GM23248 (cell line): ENCODE data around the gene JARID2. TPM values are rescaled to one million over a fixed set of nuclear protein-coding genes. Genes with fewer than 3 reads are reported as not detected.
A peak's percentile ranks its signal among the peaks of the same experiment; 100 is the strongest.

Source experiments
- DNase-seq: peaks from one replicate; pipeline ENCODE4 v3.0.0-alpha.2; 2015
- H2AFZ ChIP-seq: fragments of 200-600 bp; sonication (generic); 2 replicates; pipeline ENCODE4 v1.6.1; 2016; ENCODE audit warnings: antibody characterized with exemption
- H3F3A ChIP-seq: fragments of 200-600 bp; sonication (generic); 2 replicates; pipeline ENCODE4 v1.6.1; 2016; ENCODE audit warnings: mild to moderate bottlenecking, antibody characterized with exemption, mixed run types; ENCODE audit not compliant: insufficient read depth
- H3K27ac ChIP-seq: fragments of 200-600 bp; sonication (generic); 2 replicates; pipeline ENCODE4 v1.5.1; 2016; ENCODE audit warnings: mild to moderate bottlenecking
- H3K27me3 ChIP-seq: fragments of 200-600 bp; sonication (generic); replicated peaks from 2 replicates; pipeline ENCODE4 v1.6.1; 2016; ENCODE audit warnings: mild to moderate bottlenecking; ENCODE audit not compliant: insufficient read depth
- H3K36me3 ChIP-seq: fragments of 200-600 bp; sonication (generic); 2 replicates; pipeline ENCODE4 v1.6.1; 2016; ENCODE audit warnings: low read depth, mild to moderate bottlenecking
- H3K4me1 ChIP-seq: fragments of 200-600 bp; sonication (generic); 2 replicates; pipeline ENCODE4 v1.6.1; 2016; ENCODE audit warnings: mild to moderate bottlenecking; ENCODE audit not compliant: insufficient read depth
- H3K4me2 ChIP-seq: fragments of 200-600 bp; sonication (generic); one replicate; pipeline ENCODE4 v1.6.1; 2016; ENCODE audit warnings: mild to moderate bottlenecking; ENCODE audit not compliant: unreplicated experiment
- H3K4me3 ChIP-seq: fragments of 200-600 bp; sonication (generic); 2 replicates; pipeline ENCODE4 v1.5.1; 2016; ENCODE audit warnings: mild to moderate bottlenecking
- H3K79me2 ChIP-seq: fragments of 200-600 bp; sonication (generic); 2 replicates; pipeline ENCODE4 v1.6.1; 2016; ENCODE audit warnings: mild to moderate bottlenecking; ENCODE audit not compliant: insufficient read depth
- H3K9ac ChIP-seq: fragments of 200-600 bp; sonication (generic); 2 replicates; pipeline ENCODE4 v1.6.1; 2016; ENCODE audit warnings: mild to moderate bottlenecking
- H3K9me2 ChIP-seq: fragments of 200-600 bp; sonication (generic); 2 replicates; pipeline ENCODE4 v1.6.1; 2016; ENCODE audit warnings: mixed run types, mild to moderate bottlenecking, moderate library complexity; ENCODE audit not compliant: insufficient read depth
- H3K9me3 ChIP-seq: fragments of 200-600 bp; sonication (generic); one replicate; pipeline ENCODE4 v1.6.1; 2017; ENCODE audit warnings: low read depth
- H4K20me1 ChIP-seq: fragments of 200-600 bp; sonication (generic); 2 replicates; pipeline ENCODE4 v1.6.0; 2016; ENCODE audit not compliant: insufficient read depth
- EZH2 ChIP-seq: fragments of 200-600 bp; sonication (generic); IDR thresholded peaks from 2 replicates; pipeline ENCODE4 v1.6.1; 2018; ENCODE audit warnings: antibody characterized with exemption, mild to moderate bottlenecking; ENCODE audit not compliant: insufficient read depth, poor library complexity, severe bottlenecking
- EZH2phosphoT487 ChIP-seq: fragments of 200-600 bp; sonication (generic); IDR thresholded peaks from 2 replicates; pipeline ENCODE4 v1.6.1; 2018; ENCODE audit warnings: antibody characterized with exemption, moderate library complexity, mild to moderate bottlenecking, low read depth; ENCODE audit not compliant: insufficient read depth
- WGBS, 2 experiments: methylation state at CpG; one replicate each; pipeline ENCODE4 v1.1.6; 2015 to 2017; ENCODE audit warnings: low lambda C conversion rate in 2 of 2, low coverage in 1 of 2; ENCODE audit errors: missing lambda C conversion rate in 2 of 2; 5-methylcytosine and 5-hydroxymethylcytosine counted together
- in situ Hi-C: fragments of 300-500 bp; cut with MboI; formaldehyde crosslinking; loops from 2 replicates; pipeline ENCODE4 v1.15.0; 2020
- polyA plus RNA-seq: library from polyadenylated mRNA; unstranded; fragments of >200 nt; fragmentation: Nextera tagmentation; extraction: Ambion mirVana; gene quantifications from 2 replicates; pipeline ENCODE4 v1.2.1, GENCODE V29; 2016
- total RNA-seq: library from RNA; depleted of rRNA; stranded (reverse); fragments of >200 nt; shearing (Covaris generic); gene quantifications from 2 replicates; pipeline ENCODE4 v1.2.3, GENCODE V29; 2014

Gene JARID2
- total and polyA plus RNA-seq, 2 experiments from 2014 or later = 3.9 to 9.3 TPM

GRCh38 chr6:15255909-15256395, 10.1 kb downstream of the JARID2 start:
- in situ Hi-C loops = no loop called here
- Histone ChIP-seq H3K27me3 (no peaks in the 10 kb centered on the region), H3K9ac (no peak overlapping the region), H3K4me1 (peaks cover 27% of the 10 kb centered on the region), H3K27ac (no peak overlapping the region), H3K4me2 (no peak overlapping the region), H2AFZ (no peak overlapping the region), H3K79me2 (peaks cover 93% of the 10 kb centered on the region), H3F3A (peaks cover 37% of the 10 kb centered on the region), H3K36me3 (0 out of 2 replicates have a peak, but pooled peaks cover 3% of the 10 kb centered on the region), H3K9me2 (no peaks in the 10 kb centered on the region), H3K4me3 (no peak overlapping the region), H3K9me3 (no peaks in the 10 kb centered on the region), H4K20me1 (peaks cover 18% of the 10 kb centered on the region; the same call in 1 of the 2 replicates)
- WGBS, 2 experiments = 99% methylated on average over 4 of the region's 4 CpGs
- no peak for DNase-seq
- TF ChIP-seq EZH2phosphoT487 (no peak), EZH2 (no peak)

- Histone ChIP-seq H3F3A (peaks cover 45% of the 10 kb centered on the region), H4K20me1 (peaks cover 19% of the 10 kb centered on the region; the same call in 1 of the 2 replicates), H3K4me1 (peaks cover 33% of the 10 kb centered on the region), H3K9ac (no peak overlapping the region), H3K79me2 (peaks cover 93% of the 10 kb centered on the region), H3K9me3 (no peaks in the 10 kb centered on the region), H3K4me2 (no peak overlapping the region), H3K4me3 (no peak overlapping the region), H3K9me2 (no peaks in the 10 kb centered on the region), H3K36me3 (0 out of 2 replicates have a peak, but pooled peaks cover 3% of the 10 kb centered on the region), H2AFZ (no peak overlapping the region), H3K27me3 (no peaks in the 10 kb centered on the region), H3K27ac (no peak overlapping the region)
- no peak for DNase-seq
- 85 to 87% methylated on average over 8 to 9 of the region's 9 CpGs for WGBS, 2 experiments
- in situ Hi-C loops = no loop called here
- TF ChIP-seq EZH2phosphoT487 (no peak), EZH2 (no peak)
Observed at GRCh38 chr6:15256538-15257271, 10.8 kb downstream of the JARID2 start.

- in situ Hi-C loops = no loop called here
Observed at GRCh38 chr6:15257357-15258132, 11.7 kb downstream of the JARID2 start.

GRCh38 chr6:15259766-15260098, 13.9 kb downstream of the JARID2 start:
- Histone ChIP-seq H3K4me2 (peak overlapping the region; percentile 70), H4K20me1 (peaks cover 19% of the 10 kb centered on the region; the same call in 1 of the 2 replicates), H2AFZ (no peak overlapping the region), H3K27me3 (no peaks in the 10 kb centered on the region), H3K27ac (peak overlapping the region; percentile 52), H3K4me1 (peaks cover 45% of the 10 kb centered on the region), H3K36me3 (0 out of 2 replicates have a peak, but pooled peaks cover 3% of the 10 kb centered on the region), H3K9me3 (no peaks in the 10 kb centered on the region), H3K9me2 (no peaks in the 10 kb centered on the region), H3K79me2 (peaks cover 93% of the 10 kb centered on the region), H3K9ac (peak overlapping the region; percentile 17; the same call in 1 of the 2 replicates), H3K4me3 (peak overlapping the region; percentile 27; the same call in 1 of the 2 replicates), H3F3A (peaks cover 69% of the 10 kb centered on the region)
- in situ Hi-C loops = no loop called here
- WGBS, 2 experiments = 0 to 4% methylated on average over 1 of the region's 1 CpG
- DNase-seq = peak; percentile 52
- 0 out of 2 replicates have a peak, but pooled peaks have one; percentile 74 for TF ChIP-seq EZH2phosphoT487
- no peak for TF ChIP-seq EZH2

More at GRCh38 chr6:15257357-15258132, 11.7 kb downstream of the JARID2 start:
- 93 to 96% methylated on average over 8 of the region's 8 CpGs for WGBS, 2 experiments
- H3K27ac ChIP-seq = no peak overlapping the region
- H3F3A ChIP-seq = peaks cover 50% of the 10 kb centered on the region
- peaks cover 36% of the 10 kb centered on the region for H3K4me1 ChIP-seq
- DNase-seq = no peak
- H3K4me3 ChIP-seq = no peak overlapping the region
- H3K27me3 ChIP-seq = no peaks in the 10 kb centered on the region
- H3K79me2 ChIP-seq = peaks cover 93% of the 10 kb centered on the region
- peaks cover 19% of the 10 kb centered on the region; the same call in 1 of the 2 replicates for H4K20me1 ChIP-seq
- TF ChIP-seq EZH2 (no peak), EZH2phosphoT487 (no peak)
- no peaks in the 10 kb centered on the region for H3K9me3 ChIP-seq
- H2AFZ ChIP-seq = no peak overlapping the region
- no peaks in the 10 kb centered on the region for H3K9me2 ChIP-seq
- H3K9ac ChIP-seq = no peak overlapping the region
- H3K36me3 ChIP-seq = 0 out of 2 replicates have a peak, but pooled peaks cover 3% of the 10 kb centered on the region
- H3K4me2 ChIP-seq = no peak overlapping the region
